ENCODE measurements around the gene RNF138. TPM values are rescaled to one million over a fixed set of nuclear protein-coding genes. Genes with fewer than 3 reads are reported as not detected.

The RNF138 gene
- total and polyA plus RNA-seq, 2 of the 13 experiments (the other 11 are each of a cell fraction or from before 2014, with no cell fraction given) = 14.6 to 33.6 TPM

DNA sequence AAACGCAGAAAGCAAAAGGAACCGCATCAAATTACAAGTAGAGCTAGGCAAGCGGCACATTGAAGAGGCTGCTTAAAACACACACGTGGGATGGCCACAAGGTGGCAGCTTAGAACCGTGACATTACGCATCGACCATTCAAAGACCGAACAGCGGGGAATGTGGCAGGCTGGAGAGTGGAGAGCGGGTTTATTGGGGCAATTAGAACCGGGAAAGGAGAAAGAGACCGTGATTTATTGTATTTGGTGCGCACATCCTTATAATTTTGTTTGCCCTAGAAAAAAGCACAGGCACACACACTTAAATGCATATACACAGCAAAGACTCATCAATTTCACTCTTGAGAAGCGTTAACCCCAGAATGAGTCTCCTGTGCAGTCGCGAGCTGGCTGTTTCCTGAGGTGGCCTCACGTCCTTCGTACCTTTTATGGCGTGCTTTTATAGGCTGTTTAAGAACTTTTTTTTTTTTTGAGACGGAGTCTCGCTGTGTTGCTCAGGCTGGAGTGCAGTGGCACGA lies 66.5 kb downstream of the RNF138 start (continued):
- TF ChIP-seq, protein P1, sequence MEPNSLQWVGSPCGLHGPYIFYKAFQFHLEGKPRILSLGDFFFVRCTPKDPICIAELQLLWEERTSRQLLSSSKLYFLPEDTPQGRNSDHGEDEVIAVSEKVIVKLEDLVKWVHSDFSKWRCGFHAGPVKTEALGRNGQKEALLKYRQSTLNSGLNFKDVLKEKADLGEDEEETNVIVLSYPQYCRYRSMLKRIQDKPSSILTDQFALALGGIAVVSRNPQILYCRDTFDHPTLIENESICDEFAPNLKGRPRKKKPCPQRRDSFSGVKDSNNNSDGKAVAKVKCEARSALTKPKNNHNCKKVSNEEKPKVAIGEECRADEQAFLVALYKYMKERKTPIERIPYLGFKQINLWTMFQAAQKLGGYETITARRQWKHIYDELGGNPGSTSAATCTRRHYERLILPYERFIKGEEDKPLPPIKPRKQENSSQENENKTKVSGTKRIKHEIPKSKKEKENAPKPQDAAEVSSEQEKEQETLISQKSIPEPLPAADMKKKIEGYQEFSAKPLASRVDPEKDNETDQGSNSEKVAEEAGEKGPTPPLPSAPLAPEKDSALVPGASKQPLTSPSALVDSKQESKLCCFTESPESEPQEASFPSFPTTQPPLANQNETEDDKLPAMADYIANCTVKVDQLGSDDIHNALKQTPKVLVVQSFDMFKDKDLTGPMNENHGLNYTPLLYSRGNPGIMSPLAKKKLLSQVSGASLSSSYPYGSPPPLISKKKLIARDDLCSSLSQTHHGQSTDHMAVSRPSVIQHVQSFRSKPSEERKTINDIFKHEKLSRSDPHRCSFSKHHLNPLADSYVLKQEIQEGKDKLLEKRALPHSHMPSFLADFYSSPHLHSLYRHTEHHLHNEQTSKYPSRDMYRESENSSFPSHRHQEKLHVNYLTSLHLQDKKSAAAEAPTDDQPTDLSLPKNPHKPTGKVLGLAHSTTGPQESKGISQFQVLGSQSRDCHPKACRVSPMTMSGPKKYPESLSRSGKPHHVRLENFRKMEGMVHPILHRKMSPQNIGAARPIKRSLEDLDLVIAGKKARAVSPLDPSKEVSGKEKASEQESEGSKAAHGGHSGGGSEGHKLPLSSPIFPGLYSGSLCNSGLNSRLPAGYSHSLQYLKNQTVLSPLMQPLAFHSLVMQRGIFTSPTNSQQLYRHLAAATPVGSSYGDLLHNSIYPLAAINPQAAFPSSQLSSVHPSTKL (CRISPR knock-in tag; IDR thresholded peaks at IDR 0.05) = peak; percentile 37; the same call in 1 of the 2 replicates
- TF ChIP-seq NFE2L1 (CRISPR knock-in tag; IDR thresholded peaks at IDR 0.05; ENCODE audit: borderline replicate concordance) (no peak), ZNF296 (CRISPR knock-in tag; conservative IDR thresholded peaks at IDR 0.05) (no peak), ELF3 (CRISPR knock-in tag; IDR thresholded peaks at IDR 0.05) (0 out of 2 replicates have a peak, but pooled peaks have one; percentile 35), GATAD2A (CRISPR knock-in tag; IDR thresholded peaks at IDR 0.05) (peak; percentile 44; the same call in 1 of the 2 replicates), ZFP36 (IDR thresholded peaks at IDR 0.05; ENCODE audit: borderline replicate concordance, low read depth, low read length, partially characterized antibody) (peak; percentile 39), ARID2 (CRISPR knock-in tag; IDR thresholded peaks at IDR 0.05; ENCODE audit: borderline replicate concordance) (no peak), PAF1 (CRISPR knock-in tag; IDR thresholded peaks at IDR 0.05) (no peak), MXI1 (IDR thresholded peaks at IDR 0.05; ENCODE audit: borderline replicate concordance, low read depth, low read length) (no peak), FOSL2 (CRISPR knock-in tag; IDR thresholded peaks at IDR 0.05) (peak; percentile 41), NONO (IDR thresholded peaks at IDR 0.05) (no peak), NONO (CRISPR knock-in tag; conservative IDR thresholded peaks at IDR 0.05) (no peak), ZKSCAN5 (CRISPR knock-in tag; IDR thresholded peaks at IDR 0.05) (no peak), GFI1 (CRISPR knock-in tag; IDR thresholded peaks at IDR 0.05; ENCODE audit: borderline replicate concordance) (peak; percentile 64; the same call in 1 of the 2 replicates), SALL1 (CRISPR knock-in tag; IDR thresholded peaks at IDR 0.05) (peak; percentile 39), SIX1 (CRISPR knock-in tag; IDR thresholded peaks at IDR 0.05; ENCODE audit: borderline replicate concordance) (peak; percentile 64; the same call in 1 of the 2 replicates)
- TF ChIP-seq, protein P2, sequence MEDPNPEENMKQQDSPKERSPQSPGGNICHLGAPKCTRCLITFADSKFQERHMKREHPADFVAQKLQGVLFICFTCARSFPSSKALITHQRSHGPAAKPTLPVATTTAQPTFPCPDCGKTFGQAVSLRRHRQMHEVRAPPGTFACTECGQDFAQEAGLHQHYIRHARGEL (CRISPR knock-in tag; IDR thresholded peaks at IDR 0.05) = no peak
- TF ChIP-seq, protein P3, sequence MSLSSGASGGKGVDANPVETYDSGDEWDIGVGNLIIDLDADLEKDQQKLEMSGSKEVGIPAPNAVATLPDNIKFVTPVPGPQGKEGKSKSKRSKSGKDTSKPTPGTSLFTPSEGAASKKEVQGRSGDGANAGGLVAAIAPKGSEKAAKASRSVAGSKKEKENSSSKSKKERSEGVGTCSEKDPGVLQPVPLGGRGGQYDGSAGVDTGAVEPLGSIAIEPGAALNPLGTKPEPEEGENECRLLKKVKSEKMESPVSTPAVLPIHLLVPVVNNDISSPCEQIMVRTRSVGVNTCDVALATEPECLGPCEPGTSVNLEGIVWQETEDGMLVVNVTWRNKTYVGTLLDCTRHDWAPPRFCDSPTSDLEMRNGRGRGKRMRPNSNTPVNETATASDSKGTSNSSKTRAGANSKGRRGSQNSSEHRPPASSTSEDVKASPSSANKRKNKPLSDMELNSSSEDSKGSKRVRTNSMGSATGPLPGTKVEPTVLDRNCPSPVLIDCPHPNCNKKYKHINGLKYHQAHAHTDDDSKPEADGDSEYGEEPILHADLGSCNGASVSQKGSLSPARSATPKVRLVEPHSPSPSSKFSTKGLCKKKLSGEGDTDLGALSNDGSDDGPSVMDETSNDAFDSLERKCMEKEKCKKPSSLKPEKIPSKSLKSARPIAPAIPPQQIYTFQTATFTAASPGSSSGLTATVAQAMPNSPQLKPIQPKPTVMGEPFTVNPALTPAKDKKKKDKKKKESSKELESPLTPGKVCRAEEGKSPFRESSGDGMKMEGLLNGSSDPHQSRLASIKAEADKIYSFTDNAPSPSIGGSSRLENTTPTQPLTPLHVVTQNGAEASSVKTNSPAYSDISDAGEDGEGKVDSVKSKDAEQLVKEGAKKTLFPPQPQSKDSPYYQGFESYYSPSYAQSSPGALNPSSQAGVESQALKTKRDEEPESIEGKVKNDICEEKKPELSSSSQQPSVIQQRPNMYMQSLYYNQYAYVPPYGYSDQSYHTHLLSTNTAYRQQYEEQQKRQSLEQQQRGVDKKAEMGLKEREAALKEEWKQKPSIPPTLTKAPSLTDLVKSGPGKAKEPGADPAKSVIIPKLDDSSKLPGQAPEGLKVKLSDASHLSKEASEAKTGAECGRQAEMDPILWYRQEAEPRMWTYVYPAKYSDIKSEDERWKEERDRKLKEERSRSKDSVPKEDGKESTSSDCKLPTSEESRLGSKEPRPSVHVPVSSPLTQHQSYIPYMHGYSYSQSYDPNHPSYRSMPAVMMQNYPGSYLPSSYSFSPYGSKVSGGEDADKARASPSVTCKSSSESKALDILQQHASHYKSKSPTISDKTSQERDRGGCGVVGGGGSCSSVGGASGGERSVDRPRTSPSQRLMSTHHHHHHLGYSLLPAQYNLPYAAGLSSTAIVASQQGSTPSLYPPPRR (CRISPR knock-in tag; IDR thresholded peaks at IDR 0.05; ENCODE audit: borderline replicate concordance) = no peak
- TF ChIP-seq, protein P4, sequence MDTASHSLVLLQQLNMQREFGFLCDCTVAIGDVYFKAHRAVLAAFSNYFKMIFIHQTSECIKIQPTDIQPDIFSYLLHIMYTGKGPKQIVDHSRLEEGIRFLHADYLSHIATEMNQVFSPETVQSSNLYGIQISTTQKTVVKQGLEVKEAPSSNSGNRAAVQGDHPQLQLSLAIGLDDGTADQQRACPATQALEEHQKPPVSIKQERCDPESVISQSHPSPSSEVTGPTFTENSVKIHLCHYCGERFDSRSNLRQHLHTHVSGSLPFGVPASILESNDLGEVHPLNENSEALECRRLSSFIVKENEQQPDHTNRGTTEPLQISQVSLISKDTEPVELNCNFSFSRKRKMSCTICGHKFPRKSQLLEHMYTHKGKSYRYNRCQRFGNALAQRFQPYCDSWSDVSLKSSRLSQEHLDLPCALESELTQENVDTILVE (CRISPR knock-in tag; IDR thresholded peaks at IDR 0.05) = no peak
- TF ChIP-seq, protein P5, sequence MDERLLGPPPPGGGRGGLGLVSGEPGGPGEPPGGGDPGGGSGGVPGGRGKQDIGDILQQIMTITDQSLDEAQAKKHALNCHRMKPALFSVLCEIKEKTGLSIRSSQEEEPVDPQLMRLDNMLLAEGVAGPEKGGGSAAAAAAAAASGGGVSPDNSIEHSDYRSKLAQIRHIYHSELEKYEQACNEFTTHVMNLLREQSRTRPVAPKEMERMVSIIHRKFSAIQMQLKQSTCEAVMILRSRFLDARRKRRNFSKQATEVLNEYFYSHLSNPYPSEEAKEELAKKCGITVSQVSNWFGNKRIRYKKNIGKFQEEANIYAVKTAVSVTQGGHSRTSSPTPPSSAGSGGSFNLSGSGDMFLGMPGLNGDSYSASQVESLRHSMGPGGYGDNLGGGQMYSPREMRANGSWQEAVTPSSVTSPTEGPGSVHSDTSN (CRISPR knock-in tag; IDR thresholded peaks at IDR 0.05) = no peak
